Measurements from ENCODE around the gene JOSD2.

- TF ChIP-seq CTCF (IDR thresholded peaks at IDR 0.05; ENCODE audit: low read length) (no peak), EZH2 (optimal IDR thresholded peaks at IDR 0.05; ENCODE audit: low read depth, low read length) (no peak)
Measured at GRCh38 chr19:50496189-50497021, 14.6 kb downstream of the JOSD2 start.
